HG02981 (cell line): Measurements from ENCODE around the gene GTF2H1.
"Not testable (repeated sequence)": the region's sequence is repeated elsewhere in the genome, so short reads cannot be mapped to it uniquely, and the experiment has no call there.

Experiments
- ATAC-seq: cut with Tn5 transposase; IDR thresholded peaks from one replicate; pipeline ENCODE4 v1.9.1; 2021; ENCODE audit warnings: mild to moderate bottlenecking, moderate library complexity; ENCODE audit not compliant: unreplicated experiment

Gene GTF2H1

DNA sequence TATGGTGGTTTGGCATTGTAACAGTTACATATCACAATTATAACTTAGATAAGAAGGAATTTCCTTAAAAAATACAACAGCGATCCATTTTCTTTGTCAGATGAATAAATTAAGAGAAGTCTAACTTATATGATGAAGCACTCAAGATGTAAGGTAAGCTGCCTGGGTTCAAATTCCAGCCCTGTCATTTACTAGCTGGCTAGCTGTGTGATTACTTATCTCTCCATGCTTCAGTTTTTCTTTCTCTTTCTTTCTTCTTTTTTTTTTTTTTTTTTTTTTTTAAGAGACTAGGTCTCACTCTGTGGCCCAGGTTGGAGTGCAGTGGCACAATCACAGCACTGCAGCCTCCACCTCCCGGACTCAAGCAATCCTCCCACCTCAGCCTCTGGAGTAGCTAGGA, 49.8 kb downstream of the GTF2H1 start:
- ATAC-seq: no peak

DNA sequence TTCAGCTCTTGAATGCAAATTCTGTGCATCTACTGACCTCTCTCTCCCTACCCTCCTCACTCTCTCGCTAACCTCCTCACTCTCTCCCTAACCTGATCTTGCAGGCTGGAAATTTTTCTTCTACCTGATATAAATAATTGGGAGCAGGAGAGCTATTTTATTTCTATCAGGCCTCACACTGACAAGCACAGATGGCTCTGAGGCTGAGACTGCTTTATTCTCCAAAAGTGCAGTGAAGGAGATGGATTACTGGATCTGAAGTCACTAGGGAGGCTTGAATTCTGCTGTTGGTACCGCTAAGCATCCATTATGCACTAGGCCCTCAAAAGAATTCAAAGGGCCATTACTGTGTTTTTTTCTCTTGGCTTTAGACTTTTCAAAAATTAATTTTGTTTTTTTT, 52.6 kb downstream of the GTF2H1 start:
- ATAC-seq: no peak

GRCh38 chr11:18375941-18376340, 53.6 kb downstream of the GTF2H1 start:
- no peak for ATAC-seq

DNA sequence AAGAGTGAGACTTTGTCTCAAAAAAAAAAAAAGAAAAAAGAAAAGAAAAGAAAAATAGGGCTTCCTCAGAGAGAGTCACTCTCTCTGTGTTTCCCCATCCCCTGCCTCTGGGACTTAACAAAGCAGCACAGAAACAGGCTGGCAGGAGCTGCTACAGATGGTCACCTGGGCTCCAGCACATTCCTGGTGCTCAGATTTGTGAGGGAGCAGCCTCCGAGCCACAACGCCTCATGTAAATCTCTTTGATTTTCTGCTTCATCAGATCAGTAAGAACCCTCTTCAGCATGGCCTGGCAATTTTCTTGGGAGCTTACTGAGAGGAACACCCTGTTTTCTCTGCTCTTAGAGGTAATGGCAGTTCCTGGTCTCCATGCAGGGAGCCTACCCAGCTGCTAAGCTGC, 56.8 kb downstream of the GTF2H1 start:
- ATAC-seq: no peak

DNA sequence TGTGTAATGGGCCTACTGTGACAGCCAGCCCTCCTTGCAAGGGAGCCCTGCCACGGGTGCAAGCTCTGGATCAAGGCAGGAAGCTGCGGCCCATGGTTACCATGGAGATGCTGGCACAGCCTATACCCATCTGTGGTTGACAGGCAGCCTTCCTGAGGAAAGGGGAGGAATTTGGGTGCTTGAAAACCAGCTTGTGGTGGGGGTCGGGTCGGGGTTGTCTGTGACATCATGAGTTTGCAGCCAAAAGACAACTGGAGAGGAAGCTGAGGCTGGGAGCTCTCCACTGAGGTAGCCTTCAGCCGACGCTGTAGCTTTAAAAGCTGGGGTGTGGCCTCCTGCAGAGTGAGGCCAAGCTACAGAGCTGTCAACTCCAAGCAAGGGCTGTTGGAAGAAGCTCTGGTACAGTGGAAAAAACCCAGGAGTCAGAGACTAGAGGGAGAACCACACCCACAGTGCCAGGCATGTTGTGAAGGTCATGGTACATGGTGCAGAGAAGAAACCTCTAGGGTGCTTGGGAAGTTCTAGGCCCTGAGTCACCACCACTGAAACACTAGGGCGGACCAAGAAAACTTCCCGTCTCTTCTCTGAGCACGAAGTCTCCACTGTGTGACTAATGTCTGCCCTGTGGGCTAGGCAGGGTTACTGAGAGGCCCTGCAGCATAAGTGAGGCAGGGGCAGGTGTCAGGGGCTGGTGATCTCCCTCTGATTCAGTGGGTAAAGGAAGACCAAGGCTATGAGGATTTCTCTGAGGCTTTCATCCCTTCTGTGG, 61.2 kb downstream of the GTF2H1 start:
- peak; percentile 89 for ATAC-seq

GRCh38 chr11:18384157-18384641, 61.8 kb downstream of the GTF2H1 start:
- ATAC-seq: peak; percentile 51

- no peak for ATAC-seq
Observed at GRCh38 chr11:18390088-18390487, 67.7 kb downstream of the GTF2H1 start.

DNA sequence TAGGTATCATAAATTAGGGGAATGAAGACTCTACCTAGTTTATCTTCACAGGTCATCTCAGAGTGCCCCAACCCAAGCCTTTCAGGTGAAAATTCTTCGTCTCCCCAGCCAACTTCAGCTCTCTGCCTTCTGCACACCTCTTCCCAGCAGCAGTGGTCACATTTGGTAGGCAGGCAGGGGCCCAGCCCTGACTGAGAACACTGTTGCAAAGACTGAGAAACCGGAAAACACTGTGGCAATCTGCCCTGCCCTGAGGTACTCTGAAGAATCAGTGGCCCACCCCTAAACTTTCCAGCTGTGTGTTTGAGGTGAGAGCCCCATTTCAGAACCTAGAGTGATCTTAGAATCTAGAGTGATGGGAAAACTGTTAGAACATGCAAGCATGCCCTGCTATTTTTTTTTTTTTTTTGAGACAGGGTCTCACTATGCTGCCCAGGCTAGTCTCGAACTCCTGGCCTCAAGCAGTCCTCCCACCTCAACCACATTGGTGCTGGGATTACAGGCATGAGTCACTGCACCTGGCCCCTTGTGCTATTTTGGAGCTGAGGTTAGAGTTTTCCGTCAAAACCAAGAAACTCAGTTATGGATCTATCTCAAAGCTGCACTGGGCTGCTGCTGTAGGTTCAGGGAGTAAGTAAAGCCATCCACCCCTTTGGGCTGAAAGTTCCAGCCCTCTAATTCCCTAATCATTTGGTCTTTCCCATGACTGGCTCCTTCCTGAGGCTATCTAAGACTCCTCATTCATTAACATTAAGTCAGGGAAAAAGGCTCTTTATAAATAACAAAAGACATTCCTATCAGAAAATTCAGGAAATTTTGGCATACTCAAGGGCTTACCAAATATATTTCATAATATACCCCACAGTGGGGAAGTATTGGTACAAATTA, 70.3 kb downstream of the GTF2H1 start:
- no peak for ATAC-seq

DNA sequence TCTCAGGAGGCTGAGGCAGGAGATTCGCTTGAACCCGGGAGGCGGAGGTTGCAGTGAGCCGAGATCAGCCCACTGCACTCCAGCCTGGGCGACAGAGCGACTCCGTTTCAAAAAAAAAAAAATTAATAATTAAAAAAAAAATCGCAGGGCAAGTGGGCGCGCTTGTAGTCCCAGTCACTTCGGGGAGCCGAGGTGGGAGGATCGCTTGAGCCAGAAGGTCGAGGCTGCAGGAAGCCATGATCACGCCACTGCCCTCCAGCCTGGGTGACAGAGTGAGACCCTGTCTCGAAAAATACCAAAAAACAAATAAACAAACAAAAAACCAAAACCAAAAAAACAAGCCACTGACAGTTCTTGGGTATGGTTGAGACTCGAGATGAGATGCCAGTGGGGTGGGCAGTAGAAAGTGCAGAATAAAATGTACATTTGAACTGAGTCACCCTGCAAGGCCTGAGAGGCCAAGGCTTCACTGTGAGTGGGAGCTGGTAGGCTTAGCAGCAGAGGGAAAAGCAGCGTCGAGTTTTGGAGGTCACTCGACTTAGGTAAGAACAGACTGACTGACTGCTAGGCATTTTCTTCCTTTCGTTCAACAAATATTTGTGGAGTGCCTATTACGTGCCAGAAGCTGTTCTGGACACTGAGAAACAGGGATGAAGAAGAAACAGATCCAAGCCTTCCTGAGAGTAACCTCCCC, 71.4 kb downstream of the GTF2H1 start:
- ATAC-seq: no peak

DNA sequence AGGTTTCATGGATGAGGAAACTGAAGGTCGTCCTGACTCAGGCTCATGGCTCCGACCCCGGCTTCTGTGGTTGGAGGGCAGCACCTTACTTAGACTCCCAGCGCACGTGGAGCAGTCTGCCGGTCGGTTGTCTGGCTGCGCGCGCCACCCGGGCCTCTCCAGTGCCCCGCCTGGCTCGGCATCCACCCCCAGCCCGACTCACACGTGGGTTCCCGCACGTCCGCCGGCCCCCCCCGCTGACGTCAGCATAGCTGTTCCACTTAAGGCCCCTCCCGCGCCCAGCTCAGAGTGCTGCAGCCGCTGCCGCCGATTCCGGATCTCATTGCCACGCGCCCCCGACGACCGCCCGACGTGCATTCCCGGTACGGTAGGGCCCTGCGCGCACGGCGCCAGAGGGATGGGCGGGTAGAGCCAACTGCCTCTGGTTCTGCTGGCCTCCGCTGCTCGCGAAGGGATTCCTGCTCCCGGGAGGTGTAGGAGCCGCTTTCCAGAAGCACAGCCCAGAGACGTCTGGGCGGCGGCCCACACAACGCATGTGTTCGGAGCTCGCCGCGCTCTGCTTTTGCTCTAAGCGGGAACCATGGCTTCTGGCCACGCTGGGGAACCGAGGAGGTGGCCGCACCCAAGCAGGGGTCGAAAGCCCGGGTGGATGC, 72.0 kb downstream of the GTF2H1 start, which contains the start of gene LDHA:
Gene LDHA, plus strand, starts transcription at position 289 of the 653 bp plus-strand sequence. CDS start 2,280 bp downstream, outside the sequence.
- ATAC-seq: peak; percentile 70

DNA sequence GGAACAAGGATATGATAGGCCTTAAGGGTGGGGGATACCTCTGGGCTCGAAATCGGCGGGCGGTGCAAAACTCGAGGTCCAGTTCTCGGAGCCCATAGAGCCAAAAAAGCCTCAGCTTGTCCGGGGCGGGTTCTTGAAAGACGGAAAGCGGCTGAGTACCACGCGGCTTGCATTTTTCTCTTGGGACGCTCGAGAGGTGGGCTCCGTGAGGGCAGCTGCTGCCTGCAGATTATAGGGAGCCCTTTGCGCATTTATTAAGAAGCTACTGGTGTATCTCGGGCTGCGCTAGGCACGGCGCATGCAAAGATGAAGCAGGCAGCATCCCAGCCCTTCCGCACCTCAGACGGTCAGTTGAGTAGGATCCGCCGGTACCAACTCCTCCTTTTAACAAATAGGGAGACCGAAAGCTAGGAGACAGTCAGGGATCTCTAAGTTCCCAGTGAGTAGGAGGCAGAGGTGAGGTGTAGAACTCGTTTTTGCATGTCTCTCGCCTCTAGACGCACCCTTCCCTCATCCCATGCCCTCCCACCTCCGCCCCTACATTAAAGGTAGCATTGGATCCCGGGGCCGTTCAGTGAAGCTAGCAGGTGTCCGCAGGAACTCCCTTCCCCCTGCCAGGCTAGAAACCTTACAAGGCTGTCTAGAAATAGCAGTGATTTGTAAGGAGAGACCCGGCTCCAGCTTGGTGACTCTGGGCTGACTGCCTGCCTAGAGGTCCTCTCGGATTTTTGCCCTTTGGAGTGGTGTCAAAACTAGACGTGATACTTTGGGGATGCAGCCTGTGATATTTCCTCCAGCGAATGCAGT, 72.8 kb downstream of the GTF2H1 start:
- no peak for ATAC-seq

DNA sequence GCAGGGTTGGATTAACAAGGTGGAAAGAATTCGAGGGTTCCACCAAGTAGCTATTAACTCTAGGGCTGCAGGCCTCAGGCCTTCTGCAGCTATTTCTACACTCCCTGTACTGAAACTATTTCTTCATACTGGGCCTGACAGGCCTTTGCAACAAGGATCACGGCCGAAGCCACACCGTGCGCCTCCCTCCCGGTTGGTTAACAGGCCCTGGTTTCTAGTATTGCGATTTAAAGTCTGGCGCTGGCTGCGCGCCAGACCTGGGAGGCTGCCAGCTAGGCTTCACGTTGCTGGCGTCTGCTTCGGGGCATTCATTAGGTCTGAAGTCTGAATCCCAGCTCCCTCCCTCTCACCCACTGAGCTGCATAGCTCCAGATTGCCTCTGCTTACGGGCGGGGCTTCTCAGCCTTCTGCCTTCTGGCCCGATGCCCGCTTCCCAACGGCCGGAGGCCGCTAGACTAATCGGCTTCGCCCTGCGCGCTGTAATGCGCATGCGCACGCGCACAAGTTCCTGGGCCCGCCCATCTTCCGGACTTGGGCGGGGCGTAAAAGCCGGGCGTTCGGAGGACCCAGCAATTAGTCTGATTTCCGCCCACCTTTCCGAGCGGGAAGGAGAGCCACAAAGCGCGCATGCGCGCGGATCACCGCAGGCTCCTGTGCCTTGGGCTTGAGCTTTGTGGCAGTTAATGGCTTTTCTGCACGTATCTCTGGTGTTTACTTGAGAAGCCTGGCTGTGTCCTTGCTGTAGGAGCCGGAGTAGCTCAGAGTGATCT, 73.6 kb downstream of the GTF2H1 start:
- peak; percentile 63 for ATAC-seq

DNA sequence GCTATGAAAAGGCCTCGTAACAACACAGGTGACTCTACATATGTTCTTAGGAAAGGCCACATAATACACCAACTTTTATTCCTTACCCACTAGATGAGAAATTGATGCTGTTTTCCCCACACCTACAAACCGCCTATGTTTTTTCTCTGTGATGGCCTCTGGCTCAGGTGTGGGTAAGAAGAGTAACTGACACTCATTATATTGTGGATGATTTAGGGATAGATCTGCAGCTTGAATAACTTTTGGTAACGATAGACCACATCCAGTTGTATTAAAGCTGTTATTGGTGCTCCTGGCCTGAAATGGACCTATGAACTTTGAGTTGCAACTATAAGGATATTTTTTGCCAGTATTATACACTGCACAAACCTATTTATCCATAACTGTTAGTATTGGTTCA, 75.6 kb downstream of the GTF2H1 start:
- no peak for ATAC-seq

DNA sequence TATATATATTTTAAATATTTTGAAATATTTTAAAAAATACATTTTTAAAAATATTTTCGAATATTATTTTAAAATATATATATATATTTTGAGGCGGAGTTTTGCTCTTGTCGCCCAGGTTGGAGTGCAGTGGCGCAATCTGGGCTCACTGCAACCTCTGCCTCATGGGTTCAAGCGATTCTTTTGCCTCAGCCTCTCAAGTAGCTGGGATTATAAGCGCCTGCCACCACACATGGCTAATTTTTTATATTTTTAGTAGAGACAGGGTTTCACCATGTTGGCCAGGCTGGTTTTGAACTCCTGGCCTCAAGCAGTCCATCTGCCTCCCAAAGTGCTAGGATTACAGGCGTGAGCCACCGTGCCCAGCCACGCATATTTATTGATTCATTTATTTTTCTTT, 78.7 kb downstream of the GTF2H1 start:
- not testable (repeated sequence) for ATAC-seq

- no peak for ATAC-seq
Observed at GRCh38 chr11:18404062-18404461, 81.7 kb downstream of the GTF2H1 start.

- not testable (repeated sequence) for ATAC-seq
Observed at GRCh38 chr11:18407400-18407799, 85.0 kb downstream of the GTF2H1 start.

DNA sequence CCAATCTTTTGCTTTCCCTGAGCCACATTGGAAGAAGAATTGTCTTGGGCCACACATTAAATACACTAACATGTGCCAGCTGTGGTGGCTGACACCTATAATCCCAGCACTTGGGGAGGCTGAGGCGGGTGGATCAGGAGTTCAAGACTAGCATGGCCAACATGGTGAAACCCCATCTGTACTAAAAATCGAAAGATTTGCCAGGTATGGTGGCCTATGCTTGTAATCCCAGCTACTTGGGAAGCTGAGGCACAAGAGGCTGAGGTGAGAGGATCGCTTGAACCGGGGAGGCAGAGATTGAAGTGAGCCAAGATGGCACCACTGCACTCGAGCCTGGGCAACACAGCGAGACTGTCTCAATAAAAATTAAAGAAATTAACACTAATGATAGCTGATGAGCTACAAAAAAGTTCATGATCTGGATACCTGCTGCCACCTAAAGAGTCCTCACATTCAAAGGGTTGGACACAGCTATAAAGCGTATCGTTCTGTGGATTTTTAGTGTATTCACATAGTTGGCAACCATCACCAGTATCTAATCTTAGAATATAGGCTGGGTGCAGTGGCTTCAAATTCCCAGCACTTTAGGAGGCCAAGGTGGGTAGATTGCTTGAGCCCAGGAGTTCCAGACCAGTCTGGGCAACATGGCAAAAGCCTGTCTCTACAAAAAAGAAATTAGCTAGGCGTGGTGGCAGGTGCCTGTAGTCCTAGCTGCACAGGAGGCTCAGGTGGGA, 86.4 kb downstream of the GTF2H1 start:
- ATAC-seq: no peak

- ATAC-seq: no peak
Observed at GRCh38 chr11:18416459-18416858, 94.1 kb downstream of the GTF2H1 start.
